Ectodermal cell (in vitro differentiated cells): ENCODE measurements around the gene RPL31.

Source experiments
- H3K27ac ChIP-seq: 2 replicates; pipeline ENCODE4 v1.7.0; 2013; ENCODE audit warnings: mild to moderate bottlenecking, low read depth, low read length; ENCODE audit not compliant: insufficient read depth, poor library complexity, severe bottlenecking
- H3K27me3 ChIP-seq: 2 replicates; pipeline ENCODE4 v1.7.0; 2013; ENCODE audit warnings: mild to moderate bottlenecking, low read length; ENCODE audit not compliant: insufficient read depth, control insufficient read depth, poor library complexity, severe bottlenecking
- H3K36me3 ChIP-seq: one replicate; pipeline ENCODE4 v1.7.0; 2013; ENCODE audit warnings: low read length; ENCODE audit not compliant: control insufficient read depth, insufficient read depth
- H3K4me1 ChIP-seq: one replicate; pipeline ENCODE4 v1.7.0; 2013; ENCODE audit warnings: low read length; ENCODE audit not compliant: control insufficient read depth, insufficient read depth
- H3K4me3 ChIP-seq: 2 replicates; pipeline ENCODE4 v1.7.0; 2013; ENCODE audit warnings: low read depth, low read length, control low read depth; ENCODE audit not compliant: insufficient read depth
- H3K9me3 ChIP-seq: 2 replicates; pipeline ENCODE4 v1.7.0; 2013; ENCODE audit warnings: mild to moderate bottlenecking, low read length, moderate library complexity; ENCODE audit not compliant: control insufficient read depth
- WGBS, 2 experiments: methylation state at CpG; one replicate each; pipeline ENCODE4 v1.1.7; 2013; ENCODE audit warnings: missing lambda C conversion rate in 2 of 2; 5-methylcytosine and 5-hydroxymethylcytosine counted together

The RPL31 gene

DNA sequence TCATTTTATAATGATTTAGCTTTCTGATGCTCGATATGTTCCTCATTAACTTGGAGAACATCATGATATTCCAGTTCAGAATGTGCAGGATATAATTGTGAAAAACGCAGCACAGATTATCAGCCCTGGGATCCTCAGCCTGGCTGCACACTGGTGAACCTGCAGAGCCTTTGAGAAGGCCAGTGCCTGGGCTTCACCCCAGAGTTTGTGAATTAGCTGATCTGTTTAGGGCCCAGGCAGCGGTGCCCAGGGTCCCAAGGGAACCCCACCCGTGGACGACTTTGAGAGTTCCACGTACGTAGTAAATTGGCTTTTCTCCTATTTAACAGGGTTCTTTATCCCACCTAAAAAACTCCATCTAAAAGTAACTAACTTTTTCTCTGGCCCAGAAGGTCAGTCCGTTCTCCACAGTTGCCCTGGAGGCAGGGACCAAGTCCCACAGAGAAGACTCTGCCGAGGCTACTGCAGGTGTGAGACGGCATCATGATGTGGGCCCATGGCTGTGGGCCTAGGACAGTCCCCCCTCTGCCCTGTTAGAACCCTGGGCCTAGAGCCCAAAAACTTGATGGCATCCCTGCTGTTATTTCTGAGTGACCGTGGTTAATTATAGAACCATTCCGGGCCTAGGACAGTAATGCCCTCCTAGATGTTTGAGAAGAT is 39.6 kb upstream of the RPL31 start:
- WGBS, 2 experiments: 94 to 96% methylated on average over 12 of the region's 12 CpGs
- H3K27ac ChIP-seq: no peak overlapping the region
- H3K27me3 ChIP-seq: no peaks in the 10 kb centered on the region

DNA sequence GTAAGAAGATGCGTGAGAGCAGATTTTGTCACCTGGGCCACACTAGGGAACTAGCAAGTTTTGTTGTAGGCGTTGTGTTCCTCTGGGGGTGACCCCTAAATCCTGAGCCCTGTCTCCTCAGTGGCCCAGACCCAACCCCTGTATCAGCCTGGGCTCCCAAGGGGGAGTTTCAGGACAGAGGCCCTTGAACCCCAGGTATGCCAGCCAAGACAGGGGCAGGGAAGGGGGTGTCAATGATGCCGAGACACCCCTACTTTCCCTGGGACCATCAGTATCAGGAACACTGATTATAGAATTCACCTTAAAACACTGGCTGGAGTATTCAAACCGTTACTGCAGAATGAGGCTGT is 39.1 kb upstream of the RPL31 start:
- Histone ChIP-seq H3K4me1 (no peaks in the 10 kb centered on the region), H3K27me3 (no peaks in the 10 kb centered on the region), H3K36me3 (no peaks in the 10 kb centered on the region), H3K9me3 (no peaks in the 10 kb centered on the region), H3K27ac (no peak overlapping the region), H3K4me3 (no peak overlapping the region)
- 88 to 93% methylated on average over 4 of the region's 4 CpGs for WGBS, 2 experiments

More for the DNA sequence above, 39.6 kb upstream of the RPL31 start:
- Histone ChIP-seq H3K4me1 (no peaks in the 10 kb centered on the region), H3K9me3 (no peaks in the 10 kb centered on the region), H3K36me3 (no peaks in the 10 kb centered on the region), H3K4me3 (no peak overlapping the region)

DNA sequence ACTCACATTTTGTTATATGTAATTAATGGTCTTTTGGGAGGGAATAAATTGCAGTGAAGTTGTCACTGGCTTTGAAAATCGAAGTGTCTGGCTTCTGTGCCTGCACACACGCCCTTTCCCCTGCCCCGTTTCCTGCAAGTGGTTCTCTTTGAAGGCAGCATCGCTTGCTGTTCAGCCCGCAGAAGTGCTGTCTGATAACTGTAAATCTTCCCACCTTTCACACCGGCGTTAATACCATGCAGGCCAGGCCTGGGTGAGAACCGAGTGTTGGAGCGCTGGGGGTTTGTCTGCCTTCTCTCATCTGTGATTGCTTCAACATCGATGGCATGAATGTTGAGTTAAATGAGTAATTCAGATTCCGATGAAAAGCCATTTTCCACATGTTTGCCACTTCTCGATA is 37.9 kb upstream of the RPL31 start:
- H3K36me3 ChIP-seq: no peaks in the 10 kb centered on the region
- H3K9me3 ChIP-seq: no peaks in the 10 kb centered on the region
- no peaks in the 10 kb centered on the region for H3K4me1 ChIP-seq
- no peaks in the 10 kb centered on the region for H3K27me3 ChIP-seq
- 95 to 97% methylated on average over 12 of the region's 12 CpGs for WGBS, 2 experiments
- H3K4me3 ChIP-seq: no peak overlapping the region
- H3K27ac ChIP-seq: no peak overlapping the region

DNA sequence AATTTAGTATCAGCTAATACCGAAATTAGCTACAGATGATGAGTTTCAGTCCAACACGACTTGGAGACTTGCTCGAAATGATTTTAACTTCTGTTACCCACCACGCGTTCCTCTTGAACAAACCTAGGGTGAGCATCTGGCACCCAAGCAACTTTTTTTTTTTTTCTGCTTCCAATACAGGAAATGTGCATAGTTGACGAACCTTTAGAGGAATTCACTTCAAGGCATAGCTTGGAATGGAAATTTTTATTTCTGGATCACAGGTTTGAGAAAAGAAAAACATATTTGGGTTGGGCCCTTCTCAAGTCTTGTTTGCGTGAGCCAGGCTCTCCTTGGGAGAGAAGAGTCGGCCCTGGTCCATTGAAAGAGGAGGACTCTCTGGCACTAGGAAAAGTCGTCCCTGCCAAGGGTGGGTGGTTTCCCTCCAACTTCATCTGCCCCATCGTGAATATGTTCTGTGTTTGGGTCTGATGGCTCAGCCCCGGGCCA is 37.4 kb upstream of the RPL31 start:
- 84 to 87% methylated on average over 11 of the region's 11 CpGs for WGBS, 2 experiments
- Histone ChIP-seq H3K27me3 (no peaks in the 10 kb centered on the region), H3K4me1 (no peaks in the 10 kb centered on the region), H3K27ac (no peak overlapping the region), H3K36me3 (no peaks in the 10 kb centered on the region), H3K9me3 (no peaks in the 10 kb centered on the region), H3K4me3 (no peak overlapping the region)

DNA sequence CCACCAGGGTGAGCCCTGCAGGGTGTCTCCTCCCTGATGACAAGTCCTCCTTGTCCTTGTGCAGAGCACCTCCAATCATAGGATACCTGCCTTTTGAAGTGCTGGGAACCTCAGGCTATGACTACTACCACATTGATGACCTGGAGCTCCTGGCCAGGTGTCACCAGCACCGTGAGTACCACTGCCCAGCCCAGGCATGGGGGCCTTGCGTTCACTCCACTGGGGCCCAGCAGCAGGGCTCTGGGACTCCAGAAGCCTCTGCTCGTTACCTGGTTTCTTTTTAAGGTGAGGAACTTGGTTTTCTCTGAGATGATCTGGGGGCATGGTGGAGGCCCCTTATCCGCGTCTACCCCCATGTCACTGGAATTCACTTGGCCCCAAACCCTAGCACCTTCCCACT is 36.5 kb upstream of the RPL31 start:
- Histone ChIP-seq H3K36me3 (no peaks in the 10 kb centered on the region), H3K4me3 (no peak overlapping the region), H3K27me3 (no peaks in the 10 kb centered on the region), H3K27ac (no peak overlapping the region), H3K4me1 (no peaks in the 10 kb centered on the region), H3K9me3 (no peaks in the 10 kb centered on the region)
- 87 to 90% methylated on average over 4 to 5 of the region's 5 CpGs for WGBS, 2 experiments

DNA sequence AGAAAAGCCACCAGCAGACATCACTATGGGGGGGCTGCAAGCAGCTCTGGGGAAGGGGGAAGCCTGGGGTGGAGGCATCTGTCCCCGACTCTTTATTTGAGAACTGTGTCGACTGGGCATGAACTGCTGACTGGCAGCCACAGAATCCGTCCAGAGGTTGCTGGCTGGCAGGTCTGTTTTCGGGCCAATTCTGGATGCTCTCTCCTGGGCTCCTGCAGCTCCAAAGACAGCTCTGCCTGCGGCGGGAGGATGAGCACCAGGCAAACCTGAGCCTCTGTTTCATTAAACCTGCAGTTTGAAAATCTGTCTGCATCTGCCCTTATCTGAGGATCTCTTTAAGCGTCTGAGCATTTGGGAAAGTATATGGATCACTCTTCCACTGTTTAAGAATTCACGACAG is 34.4 kb upstream of the RPL31 start:
- Histone ChIP-seq H3K36me3 (no peaks in the 10 kb centered on the region), H3K9me3 (no peaks in the 10 kb centered on the region), H3K4me3 (no peak overlapping the region), H3K27me3 (no peaks in the 10 kb centered on the region), H3K4me1 (no peaks in the 10 kb centered on the region), H3K27ac (no peak overlapping the region)
- WGBS, 2 experiments: 91 to 93% methylated on average over 8 of the region's 8 CpGs

DNA sequence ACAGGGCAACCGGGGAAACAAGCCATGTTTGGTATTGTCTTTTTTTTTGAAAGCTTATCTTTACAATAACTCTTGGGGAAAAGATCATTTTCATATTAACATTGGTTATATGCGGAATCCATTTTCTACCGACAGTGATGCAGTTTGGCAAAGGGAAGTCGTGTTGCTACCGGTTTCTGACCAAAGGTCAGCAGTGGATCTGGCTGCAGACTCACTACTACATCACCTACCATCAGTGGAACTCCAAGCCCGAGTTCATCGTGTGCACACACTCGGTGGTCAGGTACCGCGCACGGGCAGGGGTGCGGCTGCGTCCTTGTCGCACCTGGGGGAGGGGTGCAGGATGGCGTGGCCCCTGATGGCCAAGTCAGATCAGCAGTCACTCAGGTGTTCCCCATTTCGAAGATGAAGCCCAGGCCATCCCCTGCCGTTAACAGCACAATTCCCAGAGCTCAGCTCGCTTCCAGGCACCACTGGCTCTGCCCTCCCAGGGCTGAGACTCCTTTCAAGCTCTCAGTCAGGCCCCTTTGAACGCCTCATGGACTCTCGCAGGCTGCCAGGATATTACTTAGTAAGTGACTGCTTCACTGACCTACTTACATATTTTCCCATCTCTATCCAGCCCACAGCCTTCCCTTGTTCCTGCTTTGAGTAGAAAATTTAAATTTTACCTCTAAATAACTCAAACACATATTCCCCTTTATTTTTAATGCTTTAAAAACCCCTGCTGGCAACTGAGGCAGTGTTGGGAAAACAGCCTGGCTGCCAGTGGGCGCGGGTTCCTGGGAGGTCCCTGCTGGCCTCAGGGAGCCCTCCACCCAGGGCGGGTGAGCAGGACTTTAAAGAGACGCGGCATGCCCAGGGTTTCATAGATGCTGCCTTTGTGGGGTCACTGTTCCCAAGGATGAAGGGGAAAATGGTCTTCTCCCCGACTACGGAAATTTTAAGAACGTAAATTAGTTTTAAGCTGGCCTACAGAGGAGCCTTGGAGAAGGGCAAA is 33.6 kb upstream of the RPL31 start:
- 91 to 92% methylated on average over 28 of the region's 28 CpGs for WGBS, 2 experiments
- H3K36me3 ChIP-seq: no peaks in the 10 kb centered on the region

DNA sequence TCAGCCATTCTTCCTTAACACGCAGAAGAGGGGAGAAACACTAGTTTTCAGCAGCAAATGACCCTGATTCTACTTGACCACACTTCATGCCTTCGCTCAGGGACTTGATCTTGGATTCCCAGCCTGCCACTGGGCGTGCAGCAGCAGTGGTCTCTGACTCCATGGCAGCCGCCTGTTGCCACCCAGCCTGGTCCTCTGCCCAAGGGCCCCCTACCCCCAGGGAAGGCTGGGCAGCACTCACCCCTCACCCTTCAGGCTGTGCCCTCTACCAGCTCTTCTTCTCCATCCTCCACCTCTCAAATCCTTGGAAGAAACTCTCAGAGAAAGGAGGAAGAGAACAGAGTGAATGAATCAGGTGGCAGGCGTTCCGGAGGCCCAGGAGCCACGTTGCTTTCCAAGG is 32.1 kb upstream of the RPL31 start:
- Histone ChIP-seq H3K4me3 (no peak overlapping the region), H3K36me3 (no peaks in the 10 kb centered on the region), H3K4me1 (no peaks in the 10 kb centered on the region), H3K27me3 (no peaks in the 10 kb centered on the region), H3K27ac (no peak overlapping the region), H3K9me3 (no peaks in the 10 kb centered on the region)
- 92 to 96% methylated on average over 7 of the region's 7 CpGs for WGBS, 2 experiments

More for the DNA sequence above, 33.6 kb upstream of the RPL31 start:
- no peaks in the 10 kb centered on the region for H3K9me3 ChIP-seq
- H3K4me1 ChIP-seq: no peaks in the 10 kb centered on the region
- H3K27ac ChIP-seq: no peak overlapping the region
- no peak overlapping the region for H3K4me3 ChIP-seq
- H3K27me3 ChIP-seq: no peaks in the 10 kb centered on the region

DNA sequence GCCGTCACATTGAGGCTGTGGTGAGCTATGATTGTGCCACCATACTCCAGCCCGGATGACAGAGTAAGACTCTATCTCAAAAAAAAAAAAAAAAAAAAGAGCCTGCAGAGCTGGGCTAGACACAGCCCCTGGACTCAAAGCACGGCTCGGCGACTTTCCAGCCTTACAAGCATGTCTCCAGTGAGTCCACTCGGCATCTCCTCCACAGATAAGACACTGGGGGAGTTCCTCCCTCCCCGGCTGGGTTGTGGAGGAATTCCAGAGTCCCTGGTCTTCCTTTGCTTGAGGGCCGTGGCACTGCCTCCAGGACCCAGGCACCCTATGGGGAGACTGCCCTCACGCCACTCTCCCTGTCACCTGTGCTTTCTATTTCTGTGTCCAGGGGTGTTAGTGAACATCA is 30.9 kb upstream of the RPL31 start:
- WGBS, 2 experiments: 92% methylated on average over 9 of the region's 9 CpGs
- no peaks in the 10 kb centered on the region for H3K36me3 ChIP-seq

DNA sequence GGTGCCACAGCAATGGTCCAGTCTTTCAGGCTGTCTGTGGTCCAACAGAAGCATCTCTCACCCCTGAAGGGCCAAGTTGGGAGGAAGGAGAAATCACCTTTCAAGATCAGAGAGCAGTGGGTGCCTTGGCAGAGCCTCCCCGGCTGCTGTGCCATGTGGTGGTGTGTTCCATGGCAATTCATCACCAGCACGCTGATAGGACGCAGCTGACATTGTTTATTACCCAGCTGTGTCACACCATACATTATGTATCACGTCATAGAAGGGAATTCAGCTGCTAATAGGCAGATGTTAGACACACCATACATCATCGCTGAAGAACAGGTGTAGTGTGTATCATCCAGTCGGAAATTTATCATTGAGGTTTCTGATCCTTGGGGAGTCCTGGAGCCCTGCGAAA is 29.6 kb upstream of the RPL31 start:
- H3K27ac ChIP-seq: no peak overlapping the region
- H3K4me3 ChIP-seq: no peak overlapping the region
- no peaks in the 10 kb centered on the region for H3K36me3 ChIP-seq
- H3K27me3 ChIP-seq: no peaks in the 10 kb centered on the region
- H3K4me1 ChIP-seq: no peaks in the 10 kb centered on the region
- 94 to 97% methylated on average over 7 of the region's 7 CpGs for WGBS, 2 experiments
- no peaks in the 10 kb centered on the region for H3K9me3 ChIP-seq

More for the DNA sequence above, 30.9 kb upstream of the RPL31 start:
- Histone ChIP-seq H3K9me3 (no peaks in the 10 kb centered on the region), H3K27me3 (no peaks in the 10 kb centered on the region), H3K4me1 (no peaks in the 10 kb centered on the region), H3K4me3 (no peak overlapping the region), H3K27ac (no peak overlapping the region)
